ENCODE results near the gene PIK3C2A. TPM values are rescaled to one million over a fixed set of nuclear protein-coding genes. Genes with fewer than 3 reads are reported as not detected.

PIK3C2A gene
- total and polyA plus RNA-seq, 10 of the 15 experiments (the other 5 are each of a cell fraction or from before 2014, with no cell fraction given): 1.6 to 20.6 (median 9.1) TPM

DNA sequence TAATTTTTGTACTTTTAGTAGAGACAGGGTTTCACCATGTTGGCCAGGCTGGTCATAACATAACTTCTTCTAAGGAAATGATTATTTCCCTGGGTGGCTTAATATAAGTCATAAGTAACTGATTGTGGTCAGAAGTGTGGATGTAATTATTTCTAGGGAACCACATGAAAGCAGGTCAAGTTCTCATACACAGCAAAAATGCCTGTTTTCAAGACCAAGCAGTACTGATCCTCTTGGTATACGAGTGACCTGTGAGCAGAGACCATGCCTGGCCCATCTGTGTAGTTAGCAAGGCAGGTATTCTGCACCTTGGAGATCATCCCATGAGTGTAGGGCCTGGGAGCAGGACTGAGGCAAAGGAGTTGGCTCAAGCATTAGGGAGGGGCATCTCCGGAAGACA lies 36.3 kb upstream of the PIK3C2A start (continued):
- TF ChIP-seq SMC3 (IDR thresholded peaks at IDR 0.05; ENCODE audit: borderline replicate concordance, low read length) (no peak), NR2C1 (IDR thresholded peaks at IDR 0.05) (no peak), STAT3 (IDR thresholded peaks at IDR 0.05; ENCODE audit: low read depth, low read length) (no peak), RAD21 (IDR thresholded peaks at IDR 0.05; ENCODE audit: insufficient read depth, low read depth, low read length) (no peak), JUND (IDR thresholded peaks at IDR 0.05; ENCODE audit: low read depth, low read length) (no peak), EP300 (IDR thresholded peaks at IDR 0.05; ENCODE audit: borderline replicate concordance in 1 of 2, control insufficient read depth in 1 of 2, low read depth in 2 of 2, low read length in 2 of 2) (no peak), ZZZ3 (IDR thresholded peaks at IDR 0.05; ENCODE audit: control insufficient read depth, insufficient read length, low read depth) (no peak), NBN (IDR thresholded peaks at IDR 0.05) (no peak), SRF (IDR thresholded peaks at IDR 0.05; ENCODE audit: low read depth in 2 of 2, low read length in 2 of 2) (no peak), RFX5 (IDR thresholded peaks at IDR 0.05; ENCODE audit: low read depth, low read length) (no peak), ZNF217 (IDR thresholded peaks at IDR 0.05) (no peak), KLF5 (IDR thresholded peaks at IDR 0.05; ENCODE audit: partially characterized antibody) (no peak), TBL1XR1 (IDR thresholded peaks at IDR 0.05; ENCODE audit: low read depth, low read length) (0 out of 2 replicates have a peak, but pooled peaks have one; percentile 66), POLR2AphosphoS5 (IDR thresholded peaks at IDR 0.05; ENCODE audit: low read length) (no peak), FOXM1 (IDR thresholded peaks at IDR 0.05; ENCODE audit: low read depth, low read length) (peak; percentile 69; the same call in 1 of the 2 replicates), KDM1A (IDR thresholded peaks at IDR 0.05; ENCODE audit: borderline replicate concordance) (no peak)
- TF ChIP-seq, protein P1, sequence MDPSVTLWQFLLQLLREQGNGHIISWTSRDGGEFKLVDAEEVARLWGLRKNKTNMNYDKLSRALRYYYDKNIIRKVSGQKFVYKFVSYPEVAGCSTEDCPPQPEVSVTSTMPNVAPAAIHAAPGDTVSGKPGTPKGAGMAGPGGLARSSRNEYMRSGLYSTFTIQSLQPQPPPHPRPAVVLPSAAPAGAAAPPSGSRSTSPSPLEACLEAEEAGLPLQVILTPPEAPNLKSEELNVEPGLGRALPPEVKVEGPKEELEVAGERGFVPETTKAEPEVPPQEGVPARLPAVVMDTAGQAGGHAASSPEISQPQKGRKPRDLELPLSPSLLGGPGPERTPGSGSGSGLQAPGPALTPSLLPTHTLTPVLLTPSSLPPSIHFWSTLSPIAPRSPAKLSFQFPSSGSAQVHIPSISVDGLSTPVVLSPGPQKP (IDR thresholded peaks at IDR 0.05; ENCODE audit: low read depth, low read length): no peak
- TF ChIP-seq, protein P2, sequence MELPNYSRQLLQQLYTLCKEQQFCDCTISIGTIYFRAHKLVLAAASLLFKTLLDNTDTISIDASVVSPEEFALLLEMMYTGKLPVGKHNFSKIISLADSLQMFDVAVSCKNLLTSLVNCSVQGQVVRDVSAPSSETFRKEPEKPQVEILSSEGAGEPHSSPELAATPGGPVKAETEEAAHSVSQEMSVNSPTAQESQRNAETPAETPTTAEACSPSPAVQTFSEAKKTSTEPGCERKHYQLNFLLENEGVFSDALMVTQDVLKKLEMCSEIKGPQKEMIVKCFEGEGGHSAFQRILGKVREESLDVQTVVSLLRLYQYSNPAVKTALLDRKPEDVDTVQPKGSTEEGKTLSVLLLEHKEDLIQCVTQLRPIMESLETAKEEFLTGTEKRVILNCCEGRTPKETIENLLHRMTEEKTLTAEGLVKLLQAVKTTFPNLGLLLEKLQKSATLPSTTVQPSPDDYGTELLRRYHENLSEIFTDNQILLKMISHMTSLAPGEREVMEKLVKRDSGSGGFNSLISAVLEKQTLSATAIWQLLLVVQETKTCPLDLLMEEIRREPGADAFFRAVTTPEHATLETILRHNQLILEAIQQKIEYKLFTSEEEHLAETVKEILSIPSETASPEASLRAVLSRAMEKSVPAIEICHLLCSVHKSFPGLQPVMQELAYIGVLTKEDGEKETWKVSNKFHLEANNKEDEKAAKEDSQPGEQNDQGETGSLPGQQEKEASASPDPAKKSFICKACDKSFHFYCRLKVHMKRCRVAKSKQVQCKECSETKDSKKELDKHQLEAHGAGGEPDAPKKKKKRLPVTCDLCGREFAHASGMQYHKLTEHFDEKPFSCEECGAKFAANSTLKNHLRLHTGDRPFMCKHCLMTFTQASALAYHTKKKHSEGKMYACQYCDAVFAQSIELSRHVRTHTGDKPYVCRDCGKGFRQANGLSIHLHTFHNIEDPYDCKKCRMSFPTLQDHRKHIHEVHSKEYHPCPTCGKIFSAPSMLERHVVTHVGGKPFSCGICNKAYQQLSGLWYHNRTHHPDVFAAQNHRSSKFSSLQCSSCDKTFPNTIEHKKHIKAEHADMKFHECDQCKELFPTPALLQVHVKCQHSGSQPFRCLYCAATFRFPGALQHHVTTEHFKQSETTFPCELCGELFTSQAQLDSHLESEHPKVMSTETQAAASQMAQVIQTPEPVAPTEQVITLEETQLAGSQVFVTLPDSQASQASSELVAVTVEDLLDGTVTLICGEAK (IDR thresholded peaks at IDR 0.05; ENCODE audit: borderline replicate concordance): no peak
- TF ChIP-seq, protein P3, sequence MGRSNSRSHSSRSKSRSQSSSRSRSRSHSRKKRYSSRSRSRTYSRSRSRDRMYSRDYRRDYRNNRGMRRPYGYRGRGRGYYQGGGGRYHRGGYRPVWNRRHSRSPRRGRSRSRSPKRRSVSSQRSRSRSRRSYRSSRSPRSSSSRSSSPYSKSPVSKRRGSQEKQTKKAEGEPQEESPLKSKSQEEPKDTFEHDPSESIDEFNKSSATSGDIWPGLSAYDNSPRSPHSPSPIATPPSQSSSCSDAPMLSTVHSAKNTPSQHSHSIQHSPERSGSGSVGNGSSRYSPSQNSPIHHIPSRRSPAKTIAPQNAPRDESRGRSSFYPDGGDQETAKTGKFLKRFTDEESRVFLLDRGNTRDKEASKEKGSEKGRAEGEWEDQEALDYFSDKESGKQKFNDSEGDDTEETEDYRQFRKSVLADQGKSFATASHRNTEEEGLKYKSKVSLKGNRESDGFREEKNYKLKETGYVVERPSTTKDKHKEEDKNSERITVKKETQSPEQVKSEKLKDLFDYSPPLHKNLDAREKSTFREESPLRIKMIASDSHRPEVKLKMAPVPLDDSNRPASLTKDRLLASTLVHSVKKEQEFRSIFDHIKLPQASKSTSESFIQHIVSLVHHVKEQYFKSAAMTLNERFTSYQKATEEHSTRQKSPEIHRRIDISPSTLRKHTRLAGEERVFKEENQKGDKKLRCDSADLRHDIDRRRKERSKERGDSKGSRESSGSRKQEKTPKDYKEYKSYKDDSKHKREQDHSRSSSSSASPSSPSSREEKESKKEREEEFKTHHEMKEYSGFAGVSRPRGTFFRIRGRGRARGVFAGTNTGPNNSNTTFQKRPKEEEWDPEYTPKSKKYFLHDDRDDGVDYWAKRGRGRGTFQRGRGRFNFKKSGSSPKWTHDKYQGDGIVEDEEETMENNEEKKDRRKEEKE (IDR thresholded peaks at IDR 0.05): no peak
- TF ChIP-seq, protein P4, sequence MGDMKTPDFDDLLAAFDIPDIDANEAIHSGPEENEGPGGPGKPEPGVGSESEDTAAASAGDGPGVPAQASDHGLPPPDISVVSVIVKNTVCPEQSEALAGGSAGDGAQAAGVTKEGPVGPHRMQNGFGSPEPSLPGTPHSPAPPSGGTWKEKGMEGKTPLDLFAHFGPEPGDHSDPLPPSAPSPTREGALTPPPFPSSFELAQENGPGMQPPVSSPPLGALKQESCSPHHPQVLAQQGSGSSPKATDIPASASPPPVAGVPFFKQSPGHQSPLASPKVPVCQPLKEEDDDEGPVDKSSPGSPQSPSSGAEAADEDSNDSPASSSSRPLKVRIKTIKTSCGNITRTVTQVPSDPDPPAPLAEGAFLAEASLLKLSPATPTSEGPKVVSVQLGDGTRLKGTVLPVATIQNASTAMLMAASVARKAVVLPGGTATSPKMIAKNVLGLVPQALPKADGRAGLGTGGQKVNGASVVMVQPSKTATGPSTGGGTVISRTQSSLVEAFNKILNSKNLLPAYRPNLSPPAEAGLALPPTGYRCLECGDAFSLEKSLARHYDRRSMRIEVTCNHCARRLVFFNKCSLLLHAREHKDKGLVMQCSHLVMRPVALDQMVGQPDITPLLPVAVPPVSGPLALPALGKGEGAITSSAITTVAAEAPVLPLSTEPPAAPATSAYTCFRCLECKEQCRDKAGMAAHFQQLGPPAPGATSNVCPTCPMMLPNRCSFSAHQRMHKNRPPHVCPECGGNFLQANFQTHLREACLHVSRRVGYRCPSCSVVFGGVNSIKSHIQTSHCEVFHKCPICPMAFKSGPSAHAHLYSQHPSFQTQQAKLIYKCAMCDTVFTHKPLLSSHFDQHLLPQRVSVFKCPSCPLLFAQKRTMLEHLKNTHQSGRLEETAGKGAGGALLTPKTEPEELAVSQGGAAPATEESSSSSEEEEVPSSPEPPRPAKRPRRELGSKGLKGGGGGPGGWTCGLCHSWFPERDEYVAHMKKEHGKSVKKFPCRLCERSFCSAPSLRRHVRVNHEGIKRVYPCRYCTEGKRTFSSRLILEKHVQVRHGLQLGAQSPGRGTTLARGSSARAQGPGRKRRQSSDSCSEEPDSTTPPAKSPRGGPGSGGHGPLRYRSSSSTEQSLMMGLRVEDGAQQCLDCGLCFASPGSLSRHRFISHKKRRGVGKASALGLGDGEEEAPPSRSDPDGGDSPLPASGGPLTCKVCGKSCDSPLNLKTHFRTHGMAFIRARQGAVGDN (IDR thresholded peaks at IDR 0.05): no peak

All from GM12878 (cell line).